Measurements from ENCODE around the gene GRHL1.
A peak's percentile ranks its signal among the peaks of the same experiment; 100 is the strongest.

The GRHL1 gene

GRCh38 chr2:9950521-9951271, 797 bp upstream of the GRHL1 start:
- Histone ChIP-seq H3K27ac (ENCODE audit: low read depth, low read length) (no peak overlapping the region), H3K36me3 (ENCODE audit: control insufficient read depth, insufficient read depth, low read length) (no peaks in the 10 kb centered on the region), H3K4me3 (ENCODE audit: low read length) (peak overlapping the region; percentile 70), H3K4me1 (ENCODE audit: control insufficient read depth, insufficient read depth, low read length) (no peaks in the 10 kb centered on the region), H3K27me3 (ENCODE audit: control insufficient read depth, insufficient read depth, low read length) (peaks cover 3% of the 10 kb centered on the region), H3K9ac (ENCODE audit: low read length) (no peak overlapping the region)

- Histone ChIP-seq H3K9ac (ENCODE audit: low read length) (no peak overlapping the region), H3K4me3 (ENCODE audit: low read length) (peak overlapping the region; percentile 70), H3K27ac (ENCODE audit: low read depth, low read length) (no peak overlapping the region), H3K36me3 (ENCODE audit: control insufficient read depth, insufficient read depth, low read length) (no peaks in the 10 kb centered on the region), H3K27me3 (ENCODE audit: control insufficient read depth, insufficient read depth, low read length) (peaks cover 3% of the 10 kb centered on the region), H3K4me1 (ENCODE audit: control insufficient read depth, insufficient read depth, low read length) (no peaks in the 10 kb centered on the region)
These were observed 296 bp upstream of the GRHL1 start for GRCh38 chr2:9951272-9951521.

GRCh38 chr2:9952286-9952737, 819 bp downstream of the GRHL1 start:
- Histone ChIP-seq H3K4me1 (ENCODE audit: control insufficient read depth, insufficient read depth, low read length) (no peaks in the 10 kb centered on the region), H3K4me3 (ENCODE audit: low read length) (peak overlapping the region; percentile 72), H3K27ac (ENCODE audit: low read depth, low read length) (no peak overlapping the region), H3K36me3 (ENCODE audit: control insufficient read depth, insufficient read depth, low read length) (no peaks in the 10 kb centered on the region), H3K9ac (ENCODE audit: low read length) (peak overlapping the region; percentile 21), H3K27me3 (ENCODE audit: control insufficient read depth, insufficient read depth, low read length) (peaks cover 3% of the 10 kb centered on the region)

GRCh38 chr2:9952856-9953503, 1.5 kb downstream of the GRHL1 start:
- Histone ChIP-seq H3K27me3 (ENCODE audit: control insufficient read depth, insufficient read depth, low read length) (peaks cover 3% of the 10 kb centered on the region), H3K36me3 (ENCODE audit: control insufficient read depth, insufficient read depth, low read length) (no peaks in the 10 kb centered on the region), H3K9ac (ENCODE audit: low read length) (no peak overlapping the region), H3K4me1 (ENCODE audit: control insufficient read depth, insufficient read depth, low read length) (no peaks in the 10 kb centered on the region), H3K27ac (ENCODE audit: low read depth, low read length) (no peak overlapping the region), H3K4me3 (ENCODE audit: low read length) (no peak overlapping the region)

GRCh38 chr2:9954136-9954535, 2.6 kb downstream of the GRHL1 start:
- Histone ChIP-seq H3K27me3 (ENCODE audit: control insufficient read depth, insufficient read depth, low read length) (peaks cover 3% of the 10 kb centered on the region), H3K4me3 (ENCODE audit: low read length) (no peak overlapping the region), H3K27ac (ENCODE audit: low read depth, low read length) (no peak overlapping the region), H3K4me1 (ENCODE audit: control insufficient read depth, insufficient read depth, low read length) (no peaks in the 10 kb centered on the region), H3K36me3 (ENCODE audit: control insufficient read depth, insufficient read depth, low read length) (no peaks in the 10 kb centered on the region), H3K9ac (ENCODE audit: low read length) (no peak overlapping the region)

- no peak overlapping the region for H3K9ac ChIP-seq (ENCODE audit: low read length)
- H3K4me1 ChIP-seq (ENCODE audit: control insufficient read depth, insufficient read depth, low read length) = no peaks in the 10 kb centered on the region
- H3K27me3 ChIP-seq (ENCODE audit: control insufficient read depth, insufficient read depth, low read length) = no peaks in the 10 kb centered on the region
- no peak overlapping the region for H3K4me3 ChIP-seq (ENCODE audit: low read length)
- no peaks in the 10 kb centered on the region for H3K36me3 ChIP-seq (ENCODE audit: control insufficient read depth, insufficient read depth, low read length)
- H3K27ac ChIP-seq (ENCODE audit: low read depth, low read length) = no peak overlapping the region
These were observed 6.6 kb downstream of the GRHL1 start for GRCh38 chr2:9958057-9958456.

- Histone ChIP-seq H3K36me3 (ENCODE audit: control insufficient read depth, insufficient read depth, low read length) (no peaks in the 10 kb centered on the region), H3K27ac (ENCODE audit: low read depth, low read length) (no peak overlapping the region), H3K27me3 (ENCODE audit: control insufficient read depth, insufficient read depth, low read length) (no peaks in the 10 kb centered on the region), H3K4me1 (ENCODE audit: control insufficient read depth, insufficient read depth, low read length) (no peaks in the 10 kb centered on the region), H3K9ac (ENCODE audit: low read length) (no peak overlapping the region), H3K4me3 (ENCODE audit: low read length) (no peak overlapping the region)
These were observed 7.8 kb downstream of the GRHL1 start for GRCh38 chr2:9959262-9959661.

GRCh38 chr2:9961013-9961412, 9.5 kb downstream of the GRHL1 start:
- no peaks in the 10 kb centered on the region for H3K36me3 ChIP-seq (ENCODE audit: control insufficient read depth, insufficient read depth, low read length)
- H3K9ac ChIP-seq (ENCODE audit: low read length) = no peak overlapping the region
- H3K4me1 ChIP-seq (ENCODE audit: control insufficient read depth, insufficient read depth, low read length) = no peaks in the 10 kb centered on the region
- H3K27me3 ChIP-seq (ENCODE audit: control insufficient read depth, insufficient read depth, low read length) = no peaks in the 10 kb centered on the region
- no peak overlapping the region for H3K27ac ChIP-seq (ENCODE audit: low read depth, low read length)
- H3K4me3 ChIP-seq (ENCODE audit: low read length) = no peak overlapping the region

- Histone ChIP-seq H3K4me1 (ENCODE audit: control insufficient read depth, insufficient read depth, low read length) (no peaks in the 10 kb centered on the region), H3K4me3 (ENCODE audit: low read length) (no peak overlapping the region), H3K27ac (ENCODE audit: low read depth, low read length) (no peak overlapping the region), H3K9ac (ENCODE audit: low read length) (no peak overlapping the region), H3K36me3 (ENCODE audit: control insufficient read depth, insufficient read depth, low read length) (no peaks in the 10 kb centered on the region), H3K27me3 (ENCODE audit: control insufficient read depth, insufficient read depth, low read length) (no peaks in the 10 kb centered on the region)
These were observed 13.0 kb downstream of the GRHL1 start for GRCh38 chr2:9964334-9964980.

GRCh38 chr2:9965119-9965822, 13.8 kb downstream of the GRHL1 start:
- Histone ChIP-seq H3K36me3 (ENCODE audit: control insufficient read depth, insufficient read depth, low read length) (no peaks in the 10 kb centered on the region), H3K4me1 (ENCODE audit: control insufficient read depth, insufficient read depth, low read length) (no peaks in the 10 kb centered on the region), H3K27ac (ENCODE audit: low read depth, low read length) (no peak overlapping the region), H3K9ac (ENCODE audit: low read length) (no peak overlapping the region), H3K4me3 (ENCODE audit: low read length) (no peak overlapping the region), H3K27me3 (ENCODE audit: control insufficient read depth, insufficient read depth, low read length) (no peaks in the 10 kb centered on the region)

GRCh38 chr2:9966491-9967022, 15.1 kb downstream of the GRHL1 start:
- H3K9ac ChIP-seq (ENCODE audit: low read length) = no peak overlapping the region
- H3K4me3 ChIP-seq (ENCODE audit: low read length) = no peak overlapping the region
- no peak overlapping the region for H3K27ac ChIP-seq (ENCODE audit: low read depth, low read length)
- no peaks in the 10 kb centered on the region for H3K27me3 ChIP-seq (ENCODE audit: control insufficient read depth, insufficient read depth, low read length)
- no peaks in the 10 kb centered on the region for H3K4me1 ChIP-seq (ENCODE audit: control insufficient read depth, insufficient read depth, low read length)
- H3K36me3 ChIP-seq (ENCODE audit: control insufficient read depth, insufficient read depth, low read length) = no peaks in the 10 kb centered on the region

- no peaks in the 10 kb centered on the region for H3K4me1 ChIP-seq (ENCODE audit: control insufficient read depth, insufficient read depth, low read length)
- H3K27ac ChIP-seq (ENCODE audit: low read depth, low read length) = no peak overlapping the region
These were observed 15.7 kb downstream of the GRHL1 start for GRCh38 chr2:9967053-9967775.

More at GRCh38 chr2:9967053-9967775, 15.7 kb downstream of the GRHL1 start:
- no peak overlapping the region for H3K9ac ChIP-seq (ENCODE audit: low read length)
- no peaks in the 10 kb centered on the region for H3K36me3 ChIP-seq (ENCODE audit: control insufficient read depth, insufficient read depth, low read length)
- H3K27me3 ChIP-seq (ENCODE audit: control insufficient read depth, insufficient read depth, low read length) = no peaks in the 10 kb centered on the region
- no peak overlapping the region for H3K4me3 ChIP-seq (ENCODE audit: low read length)

All from rectal smooth muscle tissue (tissue), 1 donor.